SU-DHL-6 (cell line): ENCODE measurements around the gene HAGHL.

Experiments used
- H2AFZ ChIP-seq: fragments of 200-600 bp; sonication (generic); 2 replicates; pipeline ENCODE4 v1.6.1; 2014; ENCODE audit warnings: low read depth, mild to moderate bottlenecking, moderate library complexity, mixed read lengths, antibody characterized with exemption, low read length; ENCODE audit not compliant: severe bottlenecking
- H3F3A ChIP-seq: fragments of 200-600 bp; shearing (Covaris generic); 2 replicates; pipeline ENCODE4 v1.6.0; 2016; ENCODE audit warnings: antibody characterized with exemption, mild to moderate bottlenecking; ENCODE audit not compliant: insufficient read depth
- H3K27ac ChIP-seq: fragments of 200-600 bp; sonication (generic); 2 replicates; pipeline ENCODE4 v1.5.1; 2016; ENCODE audit warnings: low read depth, mild to moderate bottlenecking, low read length, moderate library complexity, mixed read lengths
- H3K27me3 ChIP-seq: fragments of 200-600 bp; sonication (generic), shearing (Covaris generic); 2 replicates; pipeline ENCODE4 v1.6.0; 2014; ENCODE audit warnings: mild to moderate bottlenecking, low read length
- H3K36me3 ChIP-seq: fragments of 200-600 bp; sonication (generic); 2 replicates; pipeline ENCODE4 v1.6.1; 2014; ENCODE audit warnings: mild to moderate bottlenecking, low read length, mixed read lengths
- H3K4me2 ChIP-seq: fragments of 300-600, 200-600 bp; shearing (Covaris generic), sonication (generic); 2 replicates; pipeline ENCODE4 v1.6.0; 2014; ENCODE audit warnings: low read length, low read depth, mild to moderate bottlenecking; ENCODE audit not compliant: poor library complexity, severe bottlenecking
- H3K4me3 ChIP-seq: fragments of 200-600 bp; sonication (generic); 2 replicates; pipeline ENCODE4 v1.5.1; 2014; ENCODE audit warnings: antibody characterized with exemption, low read length, mild to moderate bottlenecking, mixed read lengths; ENCODE audit not compliant: insufficient read depth, poor library complexity, severe bottlenecking
- H3K79me2 ChIP-seq: fragments of 200-600 bp; sonication (generic); 2 replicates; pipeline ENCODE4 v1.6.1; 2014; ENCODE audit warnings: mild to moderate bottlenecking, low read length, moderate library complexity; ENCODE audit not compliant: insufficient read depth
- H3K9ac ChIP-seq: fragments of 200-600 bp; sonication (generic); 2 replicates; pipeline ENCODE4 v1.7.0; 2014; ENCODE audit warnings: mild to moderate bottlenecking, low read length
- H3K9me2 ChIP-seq: fragments of 200-600 bp; sonication (generic); replicated peaks from 2 replicates; pipeline ENCODE4 v1.6.1; 2014; ENCODE audit warnings: low read length; ENCODE audit not compliant: insufficient read depth
- H3K9me3 ChIP-seq: fragments of 200-600 bp; sonication (generic); 2 replicates; pipeline ENCODE4 v1.6.1; 2014; ENCODE audit warnings: low read length, mixed read lengths; ENCODE audit not compliant: insufficient read depth
- H4K20me1 ChIP-seq: fragments of 200-600 bp; sonication (generic); 2 replicates; pipeline ENCODE4 v1.6.1; 2014; ENCODE audit warnings: low read depth, mild to moderate bottlenecking, antibody characterized with exemption, low read length, moderate library complexity, mixed read lengths
- CTCF ChIP-seq: fragments of 200-600 bp; sonication (generic); IDR thresholded peaks from one replicate; pipeline ENCODE4 v1.5.1; 2017; ENCODE audit warnings: antibody characterized with exemption, mild to moderate bottlenecking, low read length, moderate library complexity; ENCODE audit not compliant: insufficient read depth, poor library complexity, severe bottlenecking
- EZH2phosphoT487 ChIP-seq: fragments of 200-600 bp; sonication (generic), shearing (Covaris generic); conservative IDR thresholded peaks from 2 replicates; pipeline ENCODE4 v1.6.1; 2018; ENCODE audit warnings: mild to moderate bottlenecking, antibody characterized with exemption, low read length, moderate library complexity, mixed read lengths

The HAGHL gene

GRCh38 chr16:778447-778846 lies 51.5 kb downstream of the HAGHL start:
- Histone ChIP-seq H3K79me2 (no peaks in the 10 kb centered on the region), H3K9ac (no peak overlapping the region), H3F3A (no peaks in the 10 kb centered on the region), H3K27me3 (no peaks in the 10 kb centered on the region), H3K27ac (no peak overlapping the region), H3K4me3 (no peak overlapping the region), H3K9me2 (no peaks in the 10 kb centered on the region), H3K36me3 (no peaks in the 10 kb centered on the region), H3K4me2 (no peak overlapping the region), H2AFZ (no peak overlapping the region), H4K20me1 (no peaks in the 10 kb centered on the region), H3K9me3 (no peaks in the 10 kb centered on the region)
- TF ChIP-seq EZH2phosphoT487 (no peak), CTCF (no peak)

GRCh38 chr16:778909-779527 lies 52.1 kb downstream of the HAGHL start:
- Histone ChIP-seq H4K20me1 (no peaks in the 10 kb centered on the region), H3K4me2 (no peak overlapping the region), H3K4me3 (no peak overlapping the region), H3K9me3 (no peaks in the 10 kb centered on the region), H3K9me2 (no peaks in the 10 kb centered on the region), H3K36me3 (no peaks in the 10 kb centered on the region), H2AFZ (no peak overlapping the region), H3K9ac (no peak overlapping the region), H3K27ac (no peak overlapping the region), H3F3A (no peaks in the 10 kb centered on the region), H3K79me2 (no peaks in the 10 kb centered on the region), H3K27me3 (no peaks in the 10 kb centered on the region)
- TF ChIP-seq CTCF (no peak), EZH2phosphoT487 (no peak)
